SKM-1 (cell line): ENCODE measurements around the gene SULF2.
A peak's percentile ranks its signal among the peaks of the same experiment; 100 is the strongest.

Experiments used
- DNase-seq: peaks from one replicate; lab custom pipeline; 2025; ENCODE audit not compliant: unreplicated experiment; lab: John Stamatoyannopoulos, UW

Gene SULF2

DNA sequence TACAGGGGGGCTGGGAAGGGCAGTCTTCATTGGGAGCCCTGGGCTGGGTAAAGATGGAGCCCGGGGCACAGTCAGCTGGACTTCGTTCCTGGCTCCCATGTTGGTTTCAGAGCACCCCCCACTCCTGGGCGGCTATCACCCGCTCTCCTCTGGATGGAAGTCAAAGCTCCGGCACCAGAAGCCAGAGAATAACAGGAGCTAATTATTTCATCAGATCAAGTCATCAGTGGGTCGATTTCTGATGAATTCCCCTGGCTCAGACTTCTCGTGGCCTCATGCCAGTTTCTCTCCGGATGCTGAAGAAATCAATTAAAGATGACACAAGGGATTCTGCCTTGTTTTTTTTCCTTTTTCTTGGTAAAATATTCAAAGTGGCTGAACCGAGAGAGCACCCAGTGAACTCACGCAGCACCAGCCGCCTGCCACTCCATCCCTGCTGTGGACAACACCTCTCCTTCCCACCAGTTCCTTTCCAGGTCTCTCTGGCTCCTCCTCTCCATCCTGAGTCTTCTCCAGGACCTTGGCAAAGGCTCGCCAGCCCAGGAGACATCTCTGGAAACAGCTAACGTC, 22.5 kb downstream of the SULF2 start:
- DNase-seq: no peak

DNA sequence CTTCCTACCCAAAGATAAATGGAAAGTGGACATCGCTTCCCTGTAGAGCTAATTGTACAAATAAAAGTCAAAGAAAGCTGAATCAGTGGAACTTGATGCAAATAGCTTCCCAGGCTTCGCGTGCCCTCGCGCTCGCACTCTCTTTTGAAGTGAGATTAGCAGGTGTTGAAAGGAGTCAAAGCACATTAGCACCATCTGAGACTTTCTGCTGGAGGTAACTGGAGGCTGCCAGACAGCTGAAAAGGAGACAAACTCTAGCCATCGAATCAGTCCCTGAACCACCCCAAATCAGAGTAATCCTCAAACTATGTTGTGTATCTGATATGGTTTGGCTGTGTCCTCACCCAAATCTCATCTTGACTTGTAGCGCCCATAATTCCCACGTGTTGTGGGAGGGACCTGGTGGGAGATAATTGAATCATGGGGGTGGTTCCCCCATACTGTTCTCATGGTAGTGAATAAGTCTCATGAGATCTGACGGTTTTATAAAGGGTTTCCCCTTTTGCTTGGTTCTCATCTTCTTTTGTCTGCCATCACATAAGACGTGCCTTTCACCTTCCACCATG, 23.7 kb downstream of the SULF2 start:
- DNase-seq: no peak

- DNase-seq: no peak
Observed at GRCh38 chr20:47760686-47761481, 24.4 kb downstream of the SULF2 start.

DNA sequence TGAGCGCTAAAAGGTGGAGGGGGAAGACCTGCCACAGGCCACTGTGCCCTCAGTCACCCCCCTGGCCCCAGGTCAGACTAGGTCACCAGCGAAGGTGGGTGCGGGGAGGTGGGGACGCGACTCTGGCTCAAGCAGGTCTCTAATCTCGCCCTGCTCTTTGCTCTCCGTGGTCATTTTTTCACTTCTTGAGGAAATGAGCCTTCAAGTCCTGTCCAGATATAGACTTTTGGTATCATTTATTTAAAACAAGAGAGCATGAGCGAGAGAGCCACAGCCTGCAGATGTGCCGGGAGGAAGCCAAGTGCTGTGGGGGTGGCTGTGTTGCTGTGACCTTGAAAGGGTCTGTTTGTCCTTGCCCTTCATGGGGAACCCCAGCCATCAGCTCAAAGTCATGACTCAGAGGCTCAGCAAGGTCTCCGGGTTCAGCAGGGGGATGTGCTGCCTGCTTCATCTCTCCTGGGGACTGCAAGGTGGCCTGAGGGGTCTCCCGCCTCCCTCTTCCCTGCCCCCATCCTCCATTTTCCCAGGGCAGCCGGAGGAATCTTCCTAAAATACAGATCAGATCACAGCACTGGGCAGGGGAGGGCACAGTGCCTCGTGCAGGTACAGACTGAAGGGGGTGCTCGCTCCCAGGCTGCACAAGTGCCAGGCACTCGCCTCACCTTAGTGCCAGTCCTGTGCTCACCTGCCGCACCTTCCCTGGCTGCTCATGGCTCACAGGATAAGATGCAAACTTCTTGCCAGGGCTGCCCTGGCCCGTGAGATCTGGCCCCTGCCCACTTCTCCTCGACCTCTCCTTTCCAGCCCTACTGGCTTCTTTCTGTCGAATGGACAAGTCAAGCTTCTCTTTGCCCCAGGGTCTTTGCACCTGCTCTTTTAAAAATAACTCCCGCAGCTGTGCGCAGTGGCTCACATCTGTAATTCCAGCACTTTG, 26.5 kb downstream of the SULF2 start:
- no peak for DNase-seq

GRCh38 chr20:47757145-47758035, 27.9 kb downstream of the SULF2 start:
- no peak for DNase-seq

GRCh38 chr20:47754946-47755652, 30.2 kb downstream of the SULF2 start:
- DNase-seq: no peak

GRCh38 chr20:47754388-47754715, 30.9 kb downstream of the SULF2 start:
- no peak for DNase-seq

DNA sequence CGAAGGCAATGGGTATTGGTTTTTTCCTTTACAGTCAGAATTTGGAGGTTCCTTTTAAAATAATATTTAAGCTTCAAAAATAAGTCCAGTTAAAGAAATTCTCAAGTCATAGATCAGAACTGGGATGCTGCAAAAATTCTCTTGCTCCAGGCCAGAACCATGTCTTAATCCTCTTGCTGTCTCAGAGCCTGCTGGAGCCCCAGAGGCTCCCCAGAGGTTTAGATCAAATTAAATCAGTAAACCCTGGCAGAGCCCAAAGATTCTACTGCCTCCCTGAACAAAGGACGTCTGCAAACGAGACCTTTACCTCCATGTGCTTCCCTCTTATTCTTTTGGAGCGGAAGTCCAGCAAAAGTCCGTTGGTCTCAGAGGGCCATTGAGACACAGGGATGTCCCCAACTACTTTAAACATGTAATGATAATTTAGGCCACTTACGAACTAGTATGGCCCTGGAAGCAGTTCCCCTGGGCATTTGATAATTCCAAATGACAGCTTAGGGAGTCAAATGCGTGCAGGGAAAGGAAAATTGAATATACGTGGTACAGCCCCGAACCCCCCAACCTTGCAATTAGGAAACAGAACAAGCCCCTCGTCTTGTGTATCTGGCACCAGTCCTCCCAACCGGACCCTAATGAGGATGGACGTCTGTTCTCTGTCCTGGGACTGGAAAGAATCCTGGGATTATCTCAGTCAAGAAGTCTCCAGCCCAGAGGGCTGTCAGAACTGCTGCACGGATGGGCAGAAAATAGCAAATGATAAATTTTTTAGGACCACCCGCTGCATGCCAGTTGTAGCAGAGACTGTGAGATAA, 31.5 kb downstream of the SULF2 start:
- no peak for DNase-seq

GRCh38 chr20:47751449-47751848, 33.8 kb downstream of the SULF2 start:
- no peak for DNase-seq

DNA sequence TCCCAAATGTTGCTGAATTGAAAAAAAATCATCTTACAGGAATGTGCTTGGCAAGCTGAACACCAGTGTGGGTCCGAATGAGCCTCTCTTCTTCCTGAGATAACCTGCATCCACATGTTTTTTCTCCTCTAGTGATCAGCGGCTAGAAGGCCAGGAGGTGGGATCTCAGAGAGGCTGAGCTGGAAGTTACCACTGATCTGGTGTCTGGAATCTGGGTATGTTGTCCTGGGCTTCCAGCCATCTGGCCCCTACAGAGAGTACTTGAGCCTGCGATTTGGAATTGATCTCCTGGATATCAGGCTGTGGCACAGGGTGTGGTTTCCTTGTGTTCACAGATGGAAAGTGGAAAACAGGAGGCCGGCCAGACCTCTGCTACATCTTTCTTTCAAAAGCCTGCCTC, 35.9 kb downstream of the SULF2 start:
- DNase-seq: no peak

DNA sequence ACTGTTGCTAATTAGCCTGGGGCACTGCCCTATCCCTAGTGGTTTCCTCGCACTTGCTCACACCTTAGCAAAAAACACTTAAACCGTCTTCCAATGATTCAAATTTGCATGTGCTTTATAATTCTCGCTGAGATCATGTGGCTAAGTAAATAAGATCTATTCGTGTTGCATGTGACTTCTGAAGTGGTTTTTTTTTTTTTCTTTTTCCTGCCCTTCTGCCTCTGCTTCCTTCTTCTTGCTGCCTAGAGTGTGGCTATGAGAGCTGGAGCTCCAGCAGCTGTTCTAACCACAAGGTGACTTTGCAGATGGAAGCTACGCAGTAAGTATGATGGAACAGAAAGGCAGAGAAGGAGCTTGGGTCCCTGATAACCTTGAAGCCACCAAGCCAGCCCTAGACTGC, 36.5 kb downstream of the SULF2 start:
- DNase-seq: peak; percentile 35

DNA sequence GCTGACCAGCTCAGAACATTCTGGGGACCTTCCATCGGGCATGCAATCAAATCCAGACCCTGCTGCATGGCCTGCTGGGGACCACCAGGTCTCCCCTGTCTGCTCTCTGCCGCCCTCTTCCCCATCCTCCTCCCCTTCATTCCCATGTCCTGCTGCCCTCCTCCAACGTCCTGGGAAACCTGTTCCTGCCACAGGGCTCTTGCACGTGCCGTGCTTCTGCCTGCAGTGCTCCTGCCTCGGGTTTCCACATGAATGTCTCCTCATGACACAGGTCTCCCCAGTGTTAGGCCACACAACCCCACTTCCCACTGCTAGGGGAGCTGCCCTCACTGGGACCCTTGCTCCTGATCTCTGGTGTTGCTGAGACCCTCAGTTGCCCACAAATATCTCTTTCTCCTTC, 37.2 kb downstream of the SULF2 start:
- no peak for DNase-seq

DNA sequence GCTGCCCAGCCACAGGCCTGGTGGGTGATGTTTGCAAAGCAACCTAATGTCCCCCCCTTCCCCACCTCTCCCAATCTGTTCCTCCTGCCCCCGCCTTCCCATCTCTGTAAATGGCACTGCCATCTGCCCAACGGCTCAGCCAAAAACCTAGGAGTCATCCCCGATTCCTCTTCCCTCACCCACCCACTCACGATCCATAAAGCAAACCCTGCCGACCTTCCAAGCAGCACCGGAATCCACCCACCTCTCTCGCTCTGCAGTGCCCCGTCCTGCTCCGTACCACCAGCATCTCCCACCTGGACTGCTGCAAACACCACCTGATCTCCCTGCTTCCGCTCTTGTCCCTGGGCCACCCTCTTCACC, 37.6 kb downstream of the SULF2 start:
- no peak for DNase-seq

DNA sequence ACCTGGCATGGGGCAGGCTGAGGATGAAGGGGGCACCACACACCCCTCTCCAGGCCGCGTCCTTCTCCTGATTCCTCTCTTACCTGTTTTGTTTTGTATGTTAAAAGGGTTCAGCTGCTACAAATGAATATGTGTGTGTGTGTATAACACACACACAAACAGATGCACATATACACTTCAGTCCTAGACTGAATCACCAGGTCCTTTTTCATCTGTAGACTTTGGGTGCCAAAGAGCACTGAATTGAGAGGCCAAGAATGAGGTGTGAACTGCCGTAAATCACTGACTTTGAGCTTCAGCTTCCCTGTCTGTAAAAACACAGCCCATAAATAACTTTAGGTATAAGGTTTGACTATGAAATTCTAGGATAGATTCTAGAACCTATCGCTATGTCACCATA, 40.5 kb downstream of the SULF2 start:
- no peak for DNase-seq

- no peak for DNase-seq
Observed at GRCh38 chr20:47743671-47744070, 41.6 kb downstream of the SULF2 start.

DNA sequence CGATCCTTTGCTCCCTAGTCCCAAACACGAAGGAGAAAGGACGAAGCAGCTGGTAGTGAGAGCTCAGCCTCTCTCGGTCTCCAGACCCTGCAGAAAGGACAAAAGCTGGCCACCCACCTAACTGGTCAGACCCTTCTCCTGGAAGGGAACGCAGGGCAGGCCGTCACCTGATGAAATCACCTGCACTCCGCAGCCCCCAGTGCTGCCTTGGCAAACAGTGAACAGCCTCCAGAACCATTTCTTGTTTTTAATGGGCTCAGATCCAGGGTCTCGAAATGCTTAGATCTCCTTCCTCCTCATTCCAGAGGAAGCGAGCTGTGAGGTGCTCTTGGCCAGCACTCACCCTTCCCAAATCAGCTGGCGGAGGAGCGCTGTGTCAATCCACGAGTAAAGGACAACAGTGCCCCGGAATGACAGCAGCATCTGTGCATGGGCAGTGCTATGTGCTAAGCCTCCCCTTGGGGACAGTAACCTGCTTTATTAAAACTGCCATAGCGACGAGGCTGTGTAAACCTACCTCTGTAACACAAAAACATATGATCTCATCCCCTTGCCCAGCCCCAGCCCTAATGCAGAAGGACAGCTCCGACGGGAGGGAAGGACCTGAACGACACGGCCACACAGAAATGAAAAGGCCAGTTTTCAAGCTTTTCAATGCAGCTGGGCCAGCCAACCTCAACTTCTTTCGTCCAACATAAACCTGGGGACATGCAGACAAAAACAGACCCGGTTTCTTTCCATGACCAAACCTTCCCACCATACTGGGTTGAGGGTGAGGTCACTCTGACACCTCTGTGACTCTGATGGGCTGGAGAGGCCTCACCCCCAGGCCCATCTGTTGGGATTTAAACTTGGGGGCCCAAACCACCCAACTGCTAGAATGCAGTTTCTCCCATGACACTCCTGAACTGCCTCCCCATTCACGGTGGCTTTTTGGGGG, 43.3 kb downstream of the SULF2 start:
- DNase-seq: no peak

DNA sequence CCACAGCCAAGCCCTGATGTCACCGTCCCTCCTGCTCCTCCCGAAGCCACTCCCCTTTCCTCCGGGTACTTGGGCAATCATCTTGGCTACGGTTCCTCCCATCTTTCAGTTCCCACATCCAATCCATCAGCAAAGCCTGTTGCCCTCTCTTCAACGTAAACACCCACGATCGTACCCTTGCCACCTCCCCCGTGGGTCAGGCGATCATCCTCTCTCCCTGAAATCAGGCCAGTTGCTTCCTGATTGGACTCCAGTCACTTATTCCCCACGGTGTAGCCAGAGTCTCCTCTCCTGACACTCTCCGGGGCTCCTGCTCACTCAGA, 44.5 kb downstream of the SULF2 start:
- no peak for DNase-seq

GRCh38 chr20:47740121-47740861, 45.0 kb downstream of the SULF2 start:
- no peak for DNase-seq
